Loucy (cell line): Measurements from ENCODE around the gene MMP15.

Source experiments
- H2AFZ ChIP-seq: fragments of 200-600 bp; sonication (generic); 2 replicates; pipeline ENCODE4 v1.6.0; 2016; ENCODE audit warnings: antibody characterized with exemption, mild to moderate bottlenecking, low read length, moderate library complexity
- H3F3A ChIP-seq: fragments of 200-600 bp; 2 replicates; pipeline ENCODE4 v1.6.0; 2016; ENCODE audit warnings: antibody characterized with exemption, low read depth, mild to moderate bottlenecking
- H3K27me3 ChIP-seq: fragments of 200-600 bp; sonication (generic); 2 replicates; pipeline ENCODE4 v1.6.1; 2014; ENCODE audit warnings: low read length, mild to moderate bottlenecking; ENCODE audit not compliant: insufficient read depth, poor library complexity, severe bottlenecking
- H3K36me3 ChIP-seq: fragments of 200-600 bp; sonication (generic); 2 replicates; pipeline ENCODE4 v1.6.1; 2016; ENCODE audit warnings: low read length; ENCODE audit not compliant: insufficient read depth
- H3K4me1 ChIP-seq: fragments of 200-600 bp; sonication (generic); 2 replicates; pipeline ENCODE4 v1.5.1; 2014; ENCODE audit warnings: low read length, mild to moderate bottlenecking; ENCODE audit not compliant: insufficient read depth, poor library complexity, severe bottlenecking
- H3K4me2 ChIP-seq: fragments of 200-600 bp; sonication (generic); 2 replicates; pipeline ENCODE4 v1.6.0; 2014; ENCODE audit warnings: antibody characterized with exemption, low read length, low read depth, mild to moderate bottlenecking; ENCODE audit not compliant: poor library complexity, severe bottlenecking
- H3K4me3 ChIP-seq: fragments of 200-600 bp; sonication (generic); 2 replicates; pipeline ENCODE4 v1.5.1; 2014; ENCODE audit warnings: low read length, mild to moderate bottlenecking, mixed read lengths; ENCODE audit not compliant: poor library complexity, severe bottlenecking
- H3K79me2 ChIP-seq: fragments of 200-600 bp; sonication (generic); 2 replicates; pipeline ENCODE4 v1.6.1; 2014; ENCODE audit warnings: low read length; ENCODE audit not compliant: insufficient read depth
- H3K9ac ChIP-seq: fragments of 200-600 bp; sonication (generic); 2 replicates; pipeline ENCODE4 v1.6.0; 2014; ENCODE audit warnings: mild to moderate bottlenecking, low read depth, low read length, moderate library complexity; ENCODE audit not compliant: poor library complexity, severe bottlenecking
- H3K9me2 ChIP-seq: fragments of 200-600 bp; sonication (generic); replicated peaks from 2 replicates; pipeline ENCODE4 v1.6.1; 2016; ENCODE audit warnings: low read depth, low read length, mixed read lengths
- H3K9me3 ChIP-seq: fragments of 200-600 bp; sonication (generic); 2 replicates; pipeline ENCODE4 v1.6.1; 2014; ENCODE audit warnings: mild to moderate bottlenecking, antibody characterized with exemption, low read length, low read depth; ENCODE audit not compliant: insufficient read depth
- H4K20me1 ChIP-seq: fragments of 200-600 bp; sonication (generic); 2 replicates; pipeline ENCODE4 v1.6.0; 2014; ENCODE audit warnings: antibody characterized with exemption, low read length, mild to moderate bottlenecking; ENCODE audit not compliant: insufficient read depth, poor library complexity, severe bottlenecking
- CTCF ChIP-seq: fragments of 200-600 bp; sonication (generic); conservative IDR thresholded peaks from 2 replicates; pipeline ENCODE4 v1.5.1; 2014; ENCODE audit warnings: mild to moderate bottlenecking, antibody characterized with exemption, low read length
- EZH2phosphoT487 ChIP-seq: fragments of 200-600 bp; IDR thresholded peaks from 2 replicates; pipeline ENCODE4 v1.6.1; 2018; ENCODE audit warnings: antibody characterized with exemption, mild to moderate bottlenecking, moderate library complexity, borderline replicate concordance

MMP15 gene

GRCh38 chr16:58019866-58020538, 5.6 kb upstream of the MMP15 start:
- Histone ChIP-seq H2AFZ (no peak overlapping the region), H3K4me2 (no peak overlapping the region), H3K4me1 (peaks cover 1% of the 10 kb centered on the region), H3K9me3 (no peaks in the 10 kb centered on the region), H3K36me3 (peaks cover 12% of the 10 kb centered on the region; the same call in 1 of the 2 replicates), H3K9me2 (no peaks in the 10 kb centered on the region), H3K79me2 (no peaks in the 10 kb centered on the region), H3K4me3 (no peak overlapping the region), H3F3A (no peaks in the 10 kb centered on the region), H4K20me1 (no peaks in the 10 kb centered on the region), H3K27me3 (no peaks in the 10 kb centered on the region), H3K9ac (no peak overlapping the region)
- no peak for TF ChIP-seq CTCF
- TF ChIP-seq EZH2phosphoT487, result no peak

DNA sequence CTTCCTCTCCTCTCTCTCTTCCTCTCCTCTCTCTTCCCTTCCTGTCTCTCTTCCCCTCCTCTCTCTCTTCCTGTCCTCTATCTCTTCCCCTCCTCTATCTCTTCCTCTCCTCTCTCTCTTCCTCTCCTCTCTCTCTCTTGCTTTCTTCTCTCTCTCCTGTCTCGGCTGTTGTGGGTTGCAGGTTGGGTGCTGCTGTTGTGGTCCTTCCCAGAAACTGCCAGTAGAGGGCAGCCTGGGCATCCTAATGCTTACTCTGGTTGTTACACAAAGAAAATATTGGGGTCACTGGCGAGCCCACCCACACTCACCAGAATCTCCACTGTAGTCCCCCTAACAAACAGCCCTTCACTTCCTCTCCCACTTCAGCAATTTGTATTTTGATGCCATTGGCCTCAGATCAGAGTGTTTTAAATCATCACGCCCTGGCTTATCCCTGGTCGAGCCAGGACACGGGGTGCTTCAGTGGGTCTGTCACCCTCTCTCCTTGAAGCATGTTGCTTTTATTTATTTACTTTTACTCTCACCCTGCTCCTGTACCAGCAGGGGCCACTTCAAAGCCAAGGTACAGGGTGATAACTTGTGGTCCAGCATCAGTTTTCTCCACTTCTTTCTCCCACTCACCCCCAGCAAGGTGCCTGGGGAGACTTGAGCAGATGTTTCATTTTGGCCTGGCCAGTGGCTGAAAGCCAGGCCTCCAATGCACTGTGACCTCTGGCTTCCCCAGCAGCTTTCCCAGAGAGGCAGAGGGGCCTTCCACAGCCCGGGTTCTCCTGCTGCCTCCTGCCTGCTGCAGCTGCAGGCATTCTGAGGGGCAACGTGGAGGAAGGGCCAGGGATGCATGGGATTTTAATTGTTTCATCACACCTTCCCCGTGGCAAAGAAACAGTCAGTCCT, 4.7 kb upstream of the MMP15 start:
- Histone ChIP-seq H3K4me2 (no peak overlapping the region), H3K4me1 (peaks cover 3% of the 10 kb centered on the region), H3K79me2 (no peaks in the 10 kb centered on the region), H3K4me3 (no peak overlapping the region), H3K9ac (no peak overlapping the region), H3K9me3 (no peaks in the 10 kb centered on the region), H3K9me2 (no peaks in the 10 kb centered on the region), H3F3A (no peaks in the 10 kb centered on the region), H2AFZ (no peak overlapping the region), H3K27me3 (no peaks in the 10 kb centered on the region), H4K20me1 (no peaks in the 10 kb centered on the region), H3K36me3 (peaks cover 12% of the 10 kb centered on the region; the same call in 1 of the 2 replicates)
- TF ChIP-seq CTCF, result peak; percentile 98
- TF ChIP-seq EZH2phosphoT487, result no peak

- Histone ChIP-seq H3K9ac (no peak overlapping the region), H3K9me2 (no peaks in the 10 kb centered on the region), H3K4me3 (no peak overlapping the region)
Observed at GRCh38 chr16:58021661-58022551, 3.6 kb upstream of the MMP15 start.

More at GRCh38 chr16:58021661-58022551, 3.6 kb upstream of the MMP15 start:
- no peaks in the 10 kb centered on the region for H4K20me1 ChIP-seq
- no peaks in the 10 kb centered on the region for H3K79me2 ChIP-seq
- H2AFZ ChIP-seq, result no peak overlapping the region
- no peak overlapping the region for H3K4me2 ChIP-seq
- H3K27me3 ChIP-seq, result no peaks in the 10 kb centered on the region
- peaks cover 12% of the 10 kb centered on the region; the same call in 1 of the 2 replicates for H3K36me3 ChIP-seq
- TF ChIP-seq CTCF (no peak), EZH2phosphoT487 (no peak)
- no peaks in the 10 kb centered on the region for H3F3A ChIP-seq
- peaks cover 3% of the 10 kb centered on the region for H3K4me1 ChIP-seq
- no peaks in the 10 kb centered on the region for H3K9me3 ChIP-seq
